Testis (tissue), 3 donors: ENCODE measurements around the gene GPR146. TPM values are rescaled to one million over a fixed set of nuclear protein-coding genes. Genes with fewer than 3 reads are reported as not detected.

Experiments used
- DNase-seq: peaks from one replicate; pipeline ENCODE4 v3.0.0-alpha.2; 2019
- H3K27ac ChIP-seq, 2 donors: fragments of 200-600 bp; sonication (generic); one replicate each; pipeline ENCODE4 v1.5.1; 2019
- H3K27me3 ChIP-seq: fragments of 200-600 bp; sonication (generic); one replicate; pipeline ENCODE4 v1.5.1; 2019
- H3K36me3 ChIP-seq: fragments of 200-600 bp; sonication (generic); one replicate; pipeline ENCODE4 v1.5.1; 2017; ENCODE audit warnings: low read depth; ENCODE audit errors: missing control alignments
- H3K4me1 ChIP-seq: fragments of 200-600 bp; sonication (generic); one replicate; pipeline ENCODE4 v1.5.1; 2019
- H3K4me3 ChIP-seq, 2 donors: fragments of 200-600 bp; sonication (generic); one replicate each; pipeline ENCODE4 v1.5.1; 2017 to 2019
- H3K9me3 ChIP-seq: fragments of 200-600 bp; sonication (generic); one replicate; pipeline ENCODE4 v1.5.1; 2017
- POLR2A ChIP-seq: fragments of 450-650 bp; IDR thresholded peaks from one replicate; pipeline ENCODE4 v1.6.1; 2017; ENCODE audit warnings: antibody characterized with exemption, mild to moderate bottlenecking, moderate library complexity
- WGBS, 2 donors: methylation state at CpG; one replicate each; pipeline ENCODE4 v1.1.5; 2018; 5-methylcytosine and 5-hydroxymethylcytosine counted together
- intact Hi-C: fragments of 100-400 bp; cut with DNase I; formaldehyde crosslinking; loops from one replicate; pipeline ENCODE4 v1.15.1; 2023; ENCODE audit warnings: low total_unique reads
- polyA plus RNA-seq: library from polyadenylated mRNA; stranded (reverse); fragments of 350-450 nt; fragmentation: Illumina TruSeq; extraction: RNeasy Lipid Tissue Mini Kit (QIAGEN cat#74804); gene quantifications from one replicate; pipeline ENCODE4 v1.2.3, GENCODE V29; 2014; ENCODE audit warnings: low read depth, low replicate concordance; ENCODE audit not compliant: insufficient read depth
- total RNA-seq, 2 donors: library from RNA; depleted of rRNA; stranded (reverse); fragments of >200 nt; gene quantifications; one replicate each; pipeline ENCODE4 v1.2.3, GENCODE V29; 2016
- TF ChIP-seq, protein P1 (sequence below), 3 experiments: fragments of 450-650 bp in 2 of 3; fragments of 200-600 bp in 1 of 3; sonication (generic) in 1 of 3; IDR thresholded peaks; one replicate each; pipeline ENCODE4 v1.5.1; 2016 to 2019; ENCODE audit warnings: antibody characterized with exemption in 3 of 3, mild to moderate bottlenecking in 2 of 3, moderate library complexity in 1 of 3

The GPR146 gene
- total and polyA plus RNA-seq, 3 donors from 2014 or later = 5.3 to 14.4 (median 14.2) TPM

DNA sequence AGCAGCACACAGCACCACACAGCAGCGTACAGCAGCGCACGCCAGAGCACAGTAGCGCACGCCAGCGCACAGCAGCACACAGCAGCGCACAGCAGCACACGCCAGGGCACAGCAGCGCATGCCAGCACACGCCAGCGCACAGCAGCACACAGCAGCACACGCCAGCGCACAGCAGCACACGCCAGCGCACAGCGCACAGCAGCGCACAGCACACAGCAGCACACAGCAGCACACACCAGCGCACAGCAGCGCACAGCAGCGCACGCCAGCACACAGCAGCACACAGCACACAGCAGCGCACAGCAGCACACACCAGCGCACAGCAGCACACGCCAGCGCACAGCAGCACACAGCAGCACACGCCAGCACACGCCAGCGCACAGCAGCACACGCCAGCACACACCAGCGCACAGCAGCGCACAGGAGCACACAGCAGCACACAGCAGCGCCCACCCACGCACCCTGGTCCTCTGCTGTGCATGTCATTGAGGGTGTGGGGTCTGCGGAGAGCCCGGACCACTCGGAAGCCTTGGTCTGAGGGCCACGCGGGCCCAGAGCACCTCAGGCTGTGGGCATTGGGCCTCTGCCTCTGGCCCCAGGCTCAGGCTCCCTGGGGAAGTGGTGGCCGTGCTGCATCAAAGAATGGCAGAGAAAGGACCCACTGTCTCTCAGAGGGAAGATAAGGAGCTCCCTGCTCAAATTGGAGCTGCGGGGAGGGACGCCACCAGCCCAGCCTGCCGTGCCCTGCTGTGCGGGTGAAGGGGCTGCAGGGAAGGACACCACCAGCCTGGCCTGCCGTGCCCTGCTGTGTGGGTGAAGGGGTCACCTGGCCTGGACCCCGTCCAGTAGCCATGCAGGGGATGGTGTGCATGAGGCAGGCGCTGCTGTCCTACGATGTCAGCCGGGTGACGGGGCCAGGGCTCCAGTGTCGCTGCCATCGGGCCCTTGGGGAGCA is 27.5 kb upstream of the GPR146 start:
- WGBS, 2 donors = 86 to 88% methylated on average over 25 to 47 of the region's 51 CpGs
- no peak overlapping the region for H3K27ac ChIP-seq
- H3K36me3 ChIP-seq = no peaks in the 10 kb centered on the region
- intact Hi-C loops = no loop called here
- no peaks in the 10 kb centered on the region for H3K27me3 ChIP-seq
- no peaks in the 10 kb centered on the region for H3K4me1 ChIP-seq
- TF ChIP-seq POLR2A = no peak
- TF ChIP-seq, protein P1, sequence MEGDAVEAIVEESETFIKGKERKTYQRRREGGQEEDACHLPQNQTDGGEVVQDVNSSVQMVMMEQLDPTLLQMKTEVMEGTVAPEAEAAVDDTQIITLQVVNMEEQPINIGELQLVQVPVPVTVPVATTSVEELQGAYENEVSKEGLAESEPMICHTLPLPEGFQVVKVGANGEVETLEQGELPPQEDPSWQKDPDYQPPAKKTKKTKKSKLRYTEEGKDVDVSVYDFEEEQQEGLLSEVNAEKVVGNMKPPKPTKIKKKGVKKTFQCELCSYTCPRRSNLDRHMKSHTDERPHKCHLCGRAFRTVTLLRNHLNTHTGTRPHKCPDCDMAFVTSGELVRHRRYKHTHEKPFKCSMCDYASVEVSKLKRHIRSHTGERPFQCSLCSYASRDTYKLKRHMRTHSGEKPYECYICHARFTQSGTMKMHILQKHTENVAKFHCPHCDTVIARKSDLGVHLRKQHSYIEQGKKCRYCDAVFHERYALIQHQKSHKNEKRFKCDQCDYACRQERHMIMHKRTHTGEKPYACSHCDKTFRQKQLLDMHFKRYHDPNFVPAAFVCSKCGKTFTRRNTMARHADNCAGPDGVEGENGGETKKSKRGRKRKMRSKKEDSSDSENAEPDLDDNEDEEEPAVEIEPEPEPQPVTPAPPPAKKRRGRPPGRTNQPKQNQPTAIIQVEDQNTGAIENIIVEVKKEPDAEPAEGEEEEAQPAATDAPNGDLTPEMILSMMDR (IDR thresholded peaks at IDR 0.05) = no peak
- H3K4me3 ChIP-seq = no peak overlapping the region
- DNase-seq = no peak
- H3K9me3 ChIP-seq = no peaks in the 10 kb centered on the region

DNA sequence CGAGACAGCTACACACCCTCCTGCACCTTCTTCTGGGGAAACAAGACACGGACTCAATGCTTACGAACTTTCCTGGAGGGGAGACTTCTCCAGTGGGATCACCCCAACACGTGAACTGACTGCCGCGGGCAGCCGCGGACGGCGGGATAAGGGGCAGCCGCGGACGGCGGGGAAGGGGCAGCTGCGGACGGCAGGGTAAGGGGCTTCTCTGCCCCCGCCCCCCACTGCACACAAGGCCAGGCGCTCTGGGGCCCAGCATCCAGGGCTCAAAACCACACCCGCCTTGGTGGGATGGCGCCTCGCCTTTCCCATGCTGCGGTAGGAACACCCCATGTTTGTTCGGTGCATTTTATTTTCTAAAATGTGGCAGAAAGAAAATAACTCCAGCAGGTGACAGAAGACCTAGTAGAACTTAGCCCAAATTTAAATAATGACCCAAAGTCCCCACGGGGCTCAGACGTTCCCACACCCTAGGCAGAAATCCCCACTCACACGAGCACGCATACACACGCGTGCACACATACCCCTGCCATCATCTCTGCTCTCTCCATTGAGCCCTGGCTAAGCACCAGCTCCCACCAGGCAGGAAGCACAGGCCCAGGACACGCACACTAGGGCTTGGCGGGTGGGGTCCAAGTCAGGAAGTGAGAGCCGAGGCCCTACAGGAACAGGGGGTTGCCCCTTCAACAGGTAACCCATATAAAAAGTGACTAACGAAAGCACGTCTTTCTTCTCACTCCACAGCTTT is 26.6 kb upstream of the GPR146 start:
- DNase-seq = no peak
- no peak overlapping the region for H3K4me3 ChIP-seq
- no peaks in the 10 kb centered on the region for H3K27me3 ChIP-seq
- H3K9me3 ChIP-seq = no peaks in the 10 kb centered on the region
- WGBS, 2 donors = 94% methylated on average over 29 to 34 of the region's 34 CpGs
- no peaks in the 10 kb centered on the region for H3K36me3 ChIP-seq
- TF ChIP-seq, protein P1 (IDR thresholded peaks at IDR 0.05) = no peak
- no peak for TF ChIP-seq POLR2A
- H3K27ac ChIP-seq = no peak overlapping the region
- intact Hi-C loops = no loop called here
- no peaks in the 10 kb centered on the region for H3K4me1 ChIP-seq

DNA sequence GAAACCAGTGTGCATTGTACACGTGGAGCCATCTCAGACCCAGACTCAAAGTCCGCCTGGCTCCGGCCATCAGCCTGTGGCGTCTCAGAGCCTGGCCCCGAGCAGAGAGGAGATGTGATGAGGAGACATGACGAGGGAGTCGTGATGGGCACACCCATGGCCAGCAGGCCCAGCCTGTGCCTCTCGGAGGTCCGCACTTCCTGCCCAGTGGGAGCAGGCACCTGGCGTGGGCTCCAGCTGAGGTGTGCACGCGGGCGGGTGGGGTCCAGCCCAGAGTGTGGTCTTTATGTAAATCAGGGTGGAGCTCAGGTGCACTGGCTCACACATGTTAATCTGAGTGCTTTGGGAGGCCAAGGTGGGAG is 26.0 kb upstream of the GPR146 start:
- 90 to 94% methylated on average over 10 to 13 of the region's 13 CpGs for WGBS, 2 donors
- H3K27me3 ChIP-seq = no peaks in the 10 kb centered on the region
- no peak for DNase-seq
- H3K4me3 ChIP-seq = no peak overlapping the region
- TF ChIP-seq POLR2A = no peak
- TF ChIP-seq, protein P1 (IDR thresholded peaks at IDR 0.05) = no peak
- intact Hi-C loops = no loop called here
- H3K27ac ChIP-seq = no peak overlapping the region
- no peaks in the 10 kb centered on the region for H3K4me1 ChIP-seq
- no peaks in the 10 kb centered on the region for H3K9me3 ChIP-seq
- no peaks in the 10 kb centered on the region for H3K36me3 ChIP-seq

DNA sequence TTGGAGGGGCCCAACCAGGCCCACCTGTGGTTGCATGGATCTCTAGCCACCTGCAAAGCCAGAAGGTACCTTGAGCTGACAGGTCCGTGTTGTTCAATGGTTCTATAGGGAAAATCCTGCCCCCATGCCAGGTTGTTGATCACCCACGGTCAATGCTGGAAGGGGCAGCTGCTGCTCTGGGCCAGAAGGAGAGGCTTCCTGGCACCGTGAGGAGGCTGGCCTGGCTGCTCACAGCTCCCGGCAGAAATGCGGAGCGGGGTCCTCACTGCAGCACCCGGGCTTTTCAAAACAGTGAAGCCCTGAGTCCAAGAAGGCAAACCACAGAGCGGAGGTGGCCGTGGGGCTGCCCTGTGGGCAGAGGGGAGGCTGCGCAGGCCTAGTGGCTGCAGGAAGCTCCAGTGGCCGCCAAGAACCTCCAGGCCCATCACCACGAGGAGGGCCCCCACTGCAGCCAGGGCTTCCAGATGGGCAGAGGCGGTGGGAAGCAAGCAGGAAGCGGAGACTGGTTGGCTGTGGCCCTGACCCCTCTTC is 25.0 kb upstream of the GPR146 start:
- no peaks in the 10 kb centered on the region for H3K36me3 ChIP-seq
- TF ChIP-seq, protein P1 (IDR thresholded peaks at IDR 0.05) = no peak
- TF ChIP-seq POLR2A = no peak
- H3K27me3 ChIP-seq = no peaks in the 10 kb centered on the region
- intact Hi-C loops = no loop called here
- H3K27ac ChIP-seq = no peak overlapping the region
- DNase-seq = no peak
- WGBS, 2 donors = 87 to 94% methylated on average over 12 to 14 of the region's 14 CpGs
- no peaks in the 10 kb centered on the region for H3K4me1 ChIP-seq
- H3K9me3 ChIP-seq = no peaks in the 10 kb centered on the region
- H3K4me3 ChIP-seq = no peak overlapping the region
